ENCODE data around the gene TTC28. TPM values are rescaled to one million over a fixed set of nuclear protein-coding genes. Genes with fewer than 3 reads are reported as not detected.
"Not testable (repeated sequence)": the region's sequence is repeated elsewhere in the genome, so short reads cannot be mapped to it uniquely, and the experiment has no call there.

Gene TTC28
- total RNA-seq, 4 donors from 2014 or later = 35.6 to 42.6 (median 36.9) TPM

DNA sequence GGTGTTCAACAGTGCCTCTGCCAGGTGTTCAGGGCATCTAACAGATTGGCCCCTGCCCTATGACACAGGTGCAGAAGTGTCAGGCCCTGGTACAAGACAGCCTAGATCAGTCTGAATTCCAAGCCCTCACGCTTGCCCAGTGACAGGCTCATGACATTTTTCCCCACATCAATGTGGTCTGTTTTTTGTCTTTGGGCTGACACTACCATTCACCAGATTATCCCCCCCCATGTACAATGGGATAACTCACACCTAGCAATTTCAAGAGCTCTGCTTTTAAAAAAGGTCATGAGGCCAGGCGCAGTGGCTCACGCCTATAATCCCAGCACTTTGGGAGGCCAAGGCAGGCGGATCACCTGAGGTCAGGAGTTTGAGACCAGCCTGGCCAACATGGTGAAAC, 605.1 kb downstream of the TTC28 start:
- no peak overlapping the region for H3K4me3 ChIP-seq
- H3K36me3 ChIP-seq = peaks cover 0 to 7% (median 0%) of the 10 kb centered on the region in 4 donors
- TF ChIP-seq EP300 (IDR thresholded peaks at IDR 0.05) (no peak), POLR2AphosphoS5 (IDR thresholded peaks at IDR 0.05) (no peak), POLR2A (IDR thresholded peaks at IDR 0.05; ENCODE audit: low read depth) (no peak)
- TF ChIP-seq, protein P1, sequence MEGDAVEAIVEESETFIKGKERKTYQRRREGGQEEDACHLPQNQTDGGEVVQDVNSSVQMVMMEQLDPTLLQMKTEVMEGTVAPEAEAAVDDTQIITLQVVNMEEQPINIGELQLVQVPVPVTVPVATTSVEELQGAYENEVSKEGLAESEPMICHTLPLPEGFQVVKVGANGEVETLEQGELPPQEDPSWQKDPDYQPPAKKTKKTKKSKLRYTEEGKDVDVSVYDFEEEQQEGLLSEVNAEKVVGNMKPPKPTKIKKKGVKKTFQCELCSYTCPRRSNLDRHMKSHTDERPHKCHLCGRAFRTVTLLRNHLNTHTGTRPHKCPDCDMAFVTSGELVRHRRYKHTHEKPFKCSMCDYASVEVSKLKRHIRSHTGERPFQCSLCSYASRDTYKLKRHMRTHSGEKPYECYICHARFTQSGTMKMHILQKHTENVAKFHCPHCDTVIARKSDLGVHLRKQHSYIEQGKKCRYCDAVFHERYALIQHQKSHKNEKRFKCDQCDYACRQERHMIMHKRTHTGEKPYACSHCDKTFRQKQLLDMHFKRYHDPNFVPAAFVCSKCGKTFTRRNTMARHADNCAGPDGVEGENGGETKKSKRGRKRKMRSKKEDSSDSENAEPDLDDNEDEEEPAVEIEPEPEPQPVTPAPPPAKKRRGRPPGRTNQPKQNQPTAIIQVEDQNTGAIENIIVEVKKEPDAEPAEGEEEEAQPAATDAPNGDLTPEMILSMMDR (IDR thresholded peaks at IDR 0.05) = no peak
- DNase-seq (ENCODE audit: extremely low spot score) = no peak
- no peak overlapping the region for H3K27ac ChIP-seq (replicated peaks in 1 of 4)
- H3K27me3 ChIP-seq = no peaks in the 10 kb centered on the region
- intact Hi-C loops (cut with DNase I) = no loop called here
- no peaks in the 10 kb centered on the region for H3K9me3 ChIP-seq
- 92% methylated on average over 4 of the region's 4 CpGs for WGBS
- peaks cover 14 to 16% (median 15%) of the 10 kb centered on the region in 4 donors for H3K4me1 ChIP-seq

DNA sequence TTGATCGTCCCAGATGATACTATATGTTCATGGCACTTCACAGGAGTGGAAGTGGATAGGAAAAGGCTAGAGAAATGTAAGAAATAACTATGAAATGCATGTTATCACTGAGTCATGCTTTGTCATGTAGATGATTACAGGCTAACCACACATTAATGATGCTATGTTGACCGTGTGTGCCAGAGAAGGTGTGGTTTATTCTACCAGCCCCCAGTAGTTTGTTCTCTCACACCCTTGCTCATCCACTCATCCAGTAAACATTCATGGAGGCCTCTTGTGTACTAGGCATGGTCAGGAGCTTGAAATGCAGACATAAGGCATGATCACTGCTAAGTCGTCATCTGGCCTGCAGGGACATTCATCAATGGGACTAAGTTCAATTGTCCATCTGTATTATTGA, 607.6 kb downstream of the TTC28 start:
- Histone ChIP-seq H3K4me3 (no peak overlapping the region), H3K27ac (replicated peaks in 1 of 4) (no peak overlapping the region), H3K9me3 (no peaks in the 10 kb centered on the region), H3K27me3 (no peaks in the 10 kb centered on the region), H3K36me3 (peaks cover 0 to 7% (median 0%) of the 10 kb centered on the region in 4 donors), H3K4me1 (peaks cover 14 to 16% (median 15%) of the 10 kb centered on the region in 4 donors)
- 91% methylated on average over 3 of the region's 3 CpGs for WGBS
- DNase-seq (ENCODE audit: extremely low spot score) = no peak
- TF ChIP-seq POLR2AphosphoS5 (IDR thresholded peaks at IDR 0.05) (no peak), EP300 (IDR thresholded peaks at IDR 0.05) (no peak), POLR2A (IDR thresholded peaks at IDR 0.05; ENCODE audit: low read depth) (no peak)
- TF ChIP-seq, protein P1 (IDR thresholded peaks at IDR 0.05) = no peak
- intact Hi-C loops (cut with DNase I) = no loop called here

DNA sequence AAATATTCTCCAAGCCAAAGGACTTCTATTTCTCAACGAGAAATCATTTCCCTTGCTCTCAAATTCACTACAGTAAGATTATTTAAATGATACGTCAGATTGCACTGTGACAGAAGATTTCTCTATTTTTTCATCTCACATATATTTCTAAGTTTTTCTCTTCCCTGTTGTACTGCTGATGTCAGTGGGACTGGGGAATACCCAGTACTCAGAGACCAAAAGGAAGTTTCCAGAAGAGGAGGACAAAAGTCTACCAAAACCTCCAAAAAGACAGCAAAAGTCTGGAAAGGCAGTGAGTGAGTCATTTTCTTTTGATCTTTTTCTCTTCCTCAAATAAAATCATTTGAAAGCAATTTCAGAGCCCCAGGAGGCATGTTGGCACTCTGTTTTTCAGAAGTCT, 610.8 kb downstream of the TTC28 start:
- H3K4me3 ChIP-seq = no peak overlapping the region
- H3K4me1 ChIP-seq = no peaks in the 10 kb centered on the region
- no peaks in the 10 kb centered on the region for H3K27me3 ChIP-seq
- WGBS = 91% methylated on average over 2 of the region's 2 CpGs
- no peak for DNase-seq (ENCODE audit: extremely low spot score)
- no peaks in the 10 kb centered on the region for H3K9me3 ChIP-seq
- peaks cover 0 to 7% (median 0%) of the 10 kb centered on the region in 4 donors for H3K36me3 ChIP-seq
- TF ChIP-seq POLR2A (IDR thresholded peaks at IDR 0.05; ENCODE audit: low read depth) (no peak), EP300 (IDR thresholded peaks at IDR 0.05) (no peak), POLR2AphosphoS5 (IDR thresholded peaks at IDR 0.05) (no peak)
- TF ChIP-seq, protein P1 (IDR thresholded peaks at IDR 0.05) = no peak
- intact Hi-C loops (cut with DNase I) = no loop called here
- no peak overlapping the region for H3K27ac ChIP-seq (replicated peaks in 1 of 4)

DNA sequence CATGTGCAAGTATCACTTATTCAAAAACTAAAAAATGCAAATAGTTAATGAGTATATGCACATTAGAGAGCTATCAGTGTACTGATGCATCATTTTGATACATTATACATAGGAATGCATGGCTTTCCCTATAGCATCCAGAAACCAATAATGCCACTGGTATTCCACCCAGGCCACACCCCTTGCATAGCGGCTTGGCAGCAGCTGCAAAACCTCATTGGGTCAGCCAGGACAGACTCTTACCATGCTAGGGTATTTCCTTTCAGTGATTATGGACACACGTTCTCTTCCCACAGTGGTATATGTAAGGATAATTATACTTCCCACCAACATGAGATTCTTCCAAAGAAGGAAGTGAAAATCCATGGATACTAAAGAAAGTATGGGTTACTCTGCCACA, 614.7 kb downstream of the TTC28 start:
- no peaks in the 10 kb centered on the region for H3K4me1 ChIP-seq
- no peak for DNase-seq (ENCODE audit: extremely low spot score)
- no peak overlapping the region for H3K27ac ChIP-seq (replicated peaks in 1 of 4)
- intact Hi-C loops (cut with DNase I) = no loop called here
- 77% methylated on average over 2 of the region's 2 CpGs for WGBS
- H3K4me3 ChIP-seq = no peak overlapping the region
- H3K27me3 ChIP-seq = no peaks in the 10 kb centered on the region
- H3K36me3 ChIP-seq = peaks cover 0 to 6% (median 0%) of the 10 kb centered on the region in 4 donors
- no peaks in the 10 kb centered on the region for H3K9me3 ChIP-seq
- TF ChIP-seq, protein P1 (IDR thresholded peaks at IDR 0.05) = no peak
- TF ChIP-seq POLR2AphosphoS5 (IDR thresholded peaks at IDR 0.05) (no peak), POLR2A (IDR thresholded peaks at IDR 0.05; ENCODE audit: low read depth) (no peak), EP300 (IDR thresholded peaks at IDR 0.05) (no peak)

DNA sequence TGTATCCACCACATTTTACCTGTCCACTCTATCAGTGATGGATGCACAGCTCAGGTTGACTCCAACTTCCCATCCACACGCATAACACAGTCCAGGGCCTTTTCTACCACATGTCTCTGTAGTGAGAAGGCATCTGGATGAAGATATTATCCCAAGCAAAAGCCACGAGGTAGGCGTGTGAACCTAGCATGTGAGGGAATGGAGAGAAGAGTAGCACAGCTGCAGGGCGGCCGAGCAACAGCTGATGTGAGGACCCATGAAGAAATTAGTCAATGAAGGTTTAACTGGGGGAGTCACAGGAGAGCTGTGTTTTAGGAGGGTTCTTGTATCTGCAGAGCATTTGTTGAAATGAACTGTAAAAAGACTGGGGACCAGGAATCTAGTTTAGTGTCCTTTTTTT, 616.0 kb downstream of the TTC28 start:
- no peak for TF ChIP-seq EP300 (IDR thresholded peaks at IDR 0.05)
- no peak for TF ChIP-seq POLR2AphosphoS5 (IDR thresholded peaks at IDR 0.05)
- TF ChIP-seq POLR2A (IDR thresholded peaks at IDR 0.05; ENCODE audit: low read depth) = no peak
- TF ChIP-seq, protein P1 (IDR thresholded peaks at IDR 0.05) = no peak
- H3K4me1 ChIP-seq = no peaks in the 10 kb centered on the region
- intact Hi-C loops (cut with DNase I) = no loop called here
- DNase-seq (ENCODE audit: extremely low spot score) = no peak
- no peaks in the 10 kb centered on the region for H3K9me3 ChIP-seq
- no peak overlapping the region for H3K4me3 ChIP-seq
- peaks cover 0 to 6% (median 0%) of the 10 kb centered on the region in 4 donors for H3K36me3 ChIP-seq
- H3K27me3 ChIP-seq = no peaks in the 10 kb centered on the region
- 98% methylated on average over 5 of the region's 5 CpGs for WGBS
- no peak overlapping the region for H3K27ac ChIP-seq (replicated peaks in 1 of 4)

DNA sequence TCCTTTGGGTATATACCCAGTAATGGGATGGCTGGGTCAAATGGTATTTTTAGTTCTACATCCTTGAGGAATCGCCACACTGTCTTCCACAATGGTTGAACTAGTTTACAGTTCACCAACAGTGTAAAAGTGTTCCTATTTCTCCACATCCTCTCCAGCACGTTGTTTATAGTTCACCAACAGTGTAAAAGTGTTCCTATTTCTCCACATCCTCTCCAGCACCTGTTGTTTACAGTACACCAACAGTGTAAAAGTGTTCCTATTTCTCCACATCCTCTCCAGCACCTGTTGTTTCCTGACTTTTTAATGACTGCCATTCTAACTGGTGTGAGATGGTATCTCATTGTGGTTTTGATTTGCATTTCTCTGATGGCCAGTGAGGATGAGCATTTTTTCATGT, 619.0 kb downstream of the TTC28 start:
- H3K27me3 ChIP-seq; H3K9me3 ChIP-seq; H3K4me3 ChIP-seq; H3K36me3 ChIP-seq; DNase-seq (ENCODE audit: extremely low spot score); intact Hi-C loops (cut with DNase I); H3K4me1 ChIP-seq; H3K27ac ChIP-seq (replicated peaks in 1 of 4): not testable (repeated sequence)
- 85% methylated on average over 2 of the region's 2 CpGs for WGBS

Measured in esophagus muscularis mucosa (tissue), 4 donors.